Ovary (tissue), 9 donors: Measurements from ENCODE around the gene COQ9. TPM values are rescaled to one million over a fixed set of nuclear protein-coding genes. Genes with fewer than 3 reads are reported as not detected.

Experiments used
- DNase-seq, 5 donors: peaks; one replicate each; pipeline ENCODE4 v3.0.0-alpha.2; 2019 to 2020
- H3K27ac ChIP-seq, 2 donors: fragments of 200-600 bp; one replicate each; pipeline versions ENCODE4 v1.5.1 to v1.8.0; 2019 to 2022
- H3K27me3 ChIP-seq: fragments of 200-600 bp; one replicate; pipeline ENCODE4 v1.8.0; 2022
- H3K36me3 ChIP-seq: fragments of 200-600 bp; sonication (generic); one replicate; pipeline ENCODE4 v1.5.1; 2019
- H3K4me1 ChIP-seq: one replicate; pipeline ENCODE4 v1.8.1; 2013; ENCODE audit warnings: mild to moderate bottlenecking, moderate library complexity; ENCODE audit not compliant: insufficient read depth
- H3K4me3 ChIP-seq: fragments of 200-600 bp; sonication (generic); one replicate; pipeline ENCODE4 v1.5.1; 2017
- H3K9me3 ChIP-seq, 2 donors: fragments of 200-600 bp in 1 of 2; sonication (generic) in 1 of 2; one replicate each; pipeline versions ENCODE4 v1.5.1 to v1.8.1; 2013 to 2019; ENCODE audit warnings: mild to moderate bottlenecking in 1 of 2, moderate library complexity in 1 of 2
- EP300 ChIP-seq: sonication (generic); formaldehyde crosslinking; IDR thresholded peaks from one replicate; pipeline ENCODE4 v1.6.1; 2017; ENCODE audit warnings: antibody characterized with exemption
- POLR2A ChIP-seq: fragments of 450-650 bp; IDR thresholded peaks from one replicate; pipeline ENCODE4 v1.6.1; 2017; ENCODE audit warnings: antibody characterized with exemption, mild to moderate bottlenecking, moderate library complexity
- WGBS, 3 donors: extraction: QIAGEN DNeasy Blood & Tissue Kit in 1 of 3; methylation state at CpG; one replicate each; pipeline versions ENCODE4 v1.1.5 to v1.1.7; 2013 to 2017; 5-methylcytosine and 5-hydroxymethylcytosine counted together
- intact Hi-C, 4 donors: fragments of 100-400 bp; cut with DNase I; formaldehyde crosslinking; loops; one replicate each; pipeline versions ENCODE4 v1.11.0 to v1.15.1; 2022 to 2023
- polyA plus RNA-seq, 2 donors: library from polyadenylated mRNA; stranded (reverse); fragments of 200-250 nt in 1 of 2; fragments of 350-450 nt in 1 of 2; fragmentation: Illumina TruSeq in 1 of 2; extraction: RNeasy Lipid Tissue Mini Kit (QIAGEN cat#74804) in 1 of 2; gene quantifications; one replicate each; pipeline ENCODE4 v1.2.3, GENCODE V29; 2013 to 2014
- total RNA-seq, 7 donors: library from RNA; depleted of rRNA in 2 of 7; stranded (reverse); fragments of >200 nt in 2 of 7; fragmentation: NEBNext Ultra II Directional in 3 of 7; extraction: Animal tissue kit (Norgen Biotek cat#: 25700) in 3 of 7; gene quantifications; one replicate each; pipeline versions ENCODE4 v1.1.0 to v1.2.4, GENCODE V29; 2016 to 2023
- TF ChIP-seq, protein P1 (sequence below), 3 donors: fragments of 450-650 bp in 2 of 3; fragments of 200-600 bp in 1 of 3; IDR thresholded peaks; one replicate each; pipeline versions ENCODE4 v1.5.1 to v1.8.0; 2016 to 2022; ENCODE audit warnings: antibody characterized with exemption in 3 of 3, mild to moderate bottlenecking in 1 of 3
- donor health status: DM: no; HTN: no; CAD: no; lungs with moderate emphysema.
- donor health status: DM: no; HTN: no; CAD: no.
- donor health status: Bipolar disorder and iron deficiency.
- donor health status: DM: yes; HTN: yes; CAD: no.
- donor health status: DM: no; HTN: no; CAD: no.
- donor health status: DM: yes; HTN: yes; CAD: no.

The COQ9 gene
- total and polyA plus RNA-seq, 9 donors: 24.4 to 68.8 (median 30.1) TPM

DNA sequence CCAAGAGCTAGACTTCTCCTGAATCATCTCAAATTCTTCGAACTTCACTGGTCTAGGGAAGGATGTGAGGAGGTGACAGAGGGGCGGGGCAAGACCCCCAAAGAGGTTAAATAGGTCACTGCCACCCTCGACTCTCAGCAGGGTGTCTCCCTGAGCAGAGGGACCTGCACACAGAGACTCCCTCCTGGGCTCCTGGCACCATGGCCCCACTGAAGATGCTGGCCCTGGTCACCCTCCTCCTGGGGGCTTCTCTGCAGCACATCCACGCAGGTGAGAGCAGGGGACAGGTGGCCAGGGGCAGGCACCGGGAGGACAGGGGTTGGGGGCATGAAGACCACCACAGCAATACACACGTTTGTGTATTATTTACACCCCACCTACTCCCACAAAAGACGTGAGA is 33.5 kb upstream of the COQ9 start:
- Histone ChIP-seq H3K27ac (no peak overlapping the region), H3K4me3 (no peak overlapping the region), H3K9me3 (no peaks in the 10 kb centered on the region), H3K36me3 (no peaks in the 10 kb centered on the region), H3K27me3 (no peaks in the 10 kb centered on the region), H3K4me1 (peaks cover 1% of the 10 kb centered on the region)
- 53 to 66% (median 66%) methylated on average over 7 of the region's 7 CpGs for WGBS, 3 donors
- intact Hi-C loops: loop anchor here in 2 of 4 donors (2.0 to 10.0 kb wide), 3 partner anchors 101 to 329 kb away; no protein-coding TSS in a partner anchor
- TF ChIP-seq POLR2A: no peak
- TF ChIP-seq, protein P1, sequence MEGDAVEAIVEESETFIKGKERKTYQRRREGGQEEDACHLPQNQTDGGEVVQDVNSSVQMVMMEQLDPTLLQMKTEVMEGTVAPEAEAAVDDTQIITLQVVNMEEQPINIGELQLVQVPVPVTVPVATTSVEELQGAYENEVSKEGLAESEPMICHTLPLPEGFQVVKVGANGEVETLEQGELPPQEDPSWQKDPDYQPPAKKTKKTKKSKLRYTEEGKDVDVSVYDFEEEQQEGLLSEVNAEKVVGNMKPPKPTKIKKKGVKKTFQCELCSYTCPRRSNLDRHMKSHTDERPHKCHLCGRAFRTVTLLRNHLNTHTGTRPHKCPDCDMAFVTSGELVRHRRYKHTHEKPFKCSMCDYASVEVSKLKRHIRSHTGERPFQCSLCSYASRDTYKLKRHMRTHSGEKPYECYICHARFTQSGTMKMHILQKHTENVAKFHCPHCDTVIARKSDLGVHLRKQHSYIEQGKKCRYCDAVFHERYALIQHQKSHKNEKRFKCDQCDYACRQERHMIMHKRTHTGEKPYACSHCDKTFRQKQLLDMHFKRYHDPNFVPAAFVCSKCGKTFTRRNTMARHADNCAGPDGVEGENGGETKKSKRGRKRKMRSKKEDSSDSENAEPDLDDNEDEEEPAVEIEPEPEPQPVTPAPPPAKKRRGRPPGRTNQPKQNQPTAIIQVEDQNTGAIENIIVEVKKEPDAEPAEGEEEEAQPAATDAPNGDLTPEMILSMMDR (IDR thresholded peaks at IDR 0.05): no peak
- no peak for TF ChIP-seq EP300
- DNase-seq: no peak

DNA sequence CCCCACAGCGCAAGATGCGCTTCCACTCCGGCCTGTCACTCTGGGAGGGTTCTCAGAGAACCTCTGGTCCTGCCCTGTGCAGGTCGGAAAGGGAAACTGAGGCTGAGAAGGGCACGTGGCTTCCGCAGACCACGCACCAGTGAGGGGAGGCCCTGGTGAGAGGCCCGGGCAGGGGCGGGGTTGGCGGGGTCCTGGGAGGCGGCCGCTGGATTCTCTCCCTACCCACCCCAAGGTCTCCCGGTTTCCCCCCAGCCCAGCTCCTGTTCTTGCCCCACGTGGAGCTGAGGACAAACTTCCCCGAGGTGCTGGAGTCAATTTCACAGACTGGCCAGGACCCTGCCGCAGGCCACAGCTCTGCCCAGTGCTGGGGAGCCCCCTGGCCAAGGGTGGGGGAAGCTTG is 31.2 kb upstream of the COQ9 start:
- no peak for DNase-seq
- Histone ChIP-seq H3K9me3 (no peaks in the 10 kb centered on the region), H3K27ac (no peak overlapping the region), H3K36me3 (no peaks in the 10 kb centered on the region), H3K4me1 (peaks cover 1% of the 10 kb centered on the region), H3K27me3 (no peaks in the 10 kb centered on the region), H3K4me3 (no peak overlapping the region)
- intact Hi-C loops: loop anchor here (2.0 to 10.0 kb wide), 4 partner anchors 99 to 331 kb away; no protein-coding TSS in a partner anchor
- 85 to 86% (median 85%) methylated on average over 16 of the region's 16 CpGs for WGBS, 3 donors
- TF ChIP-seq EP300 (no peak), POLR2A (no peak)
- TF ChIP-seq, protein P1 (IDR thresholded peaks at IDR 0.05): no peak

DNA sequence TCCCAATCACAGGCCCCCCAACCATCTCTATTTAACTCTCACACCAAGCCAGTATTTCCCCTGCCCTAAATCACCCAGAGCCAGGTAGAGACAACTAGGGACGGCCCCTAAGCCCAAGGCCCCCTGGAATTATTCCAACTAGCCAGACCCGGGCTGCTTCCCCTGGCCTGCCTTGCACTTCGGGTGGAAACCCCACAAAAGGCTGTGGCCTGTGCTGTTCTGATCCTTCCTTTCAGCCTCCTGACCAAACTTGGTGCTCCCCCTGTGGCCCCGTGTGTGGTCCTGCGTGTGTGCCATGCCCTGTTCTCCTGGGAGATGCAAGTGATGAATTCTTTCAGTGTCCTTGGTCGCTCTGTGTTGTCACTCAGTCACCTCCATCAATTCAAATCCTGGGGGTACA is 27.8 kb upstream of the COQ9 start:
- 71 to 74% (median 73%) methylated on average over 6 of the region's 6 CpGs for WGBS, 3 donors
- intact Hi-C loops: loop anchor here in 3 of 4 donors (2.0 to 10.0 kb wide), 4 partner anchors 95 to 335 kb away; no protein-coding TSS in a partner anchor

DNA sequence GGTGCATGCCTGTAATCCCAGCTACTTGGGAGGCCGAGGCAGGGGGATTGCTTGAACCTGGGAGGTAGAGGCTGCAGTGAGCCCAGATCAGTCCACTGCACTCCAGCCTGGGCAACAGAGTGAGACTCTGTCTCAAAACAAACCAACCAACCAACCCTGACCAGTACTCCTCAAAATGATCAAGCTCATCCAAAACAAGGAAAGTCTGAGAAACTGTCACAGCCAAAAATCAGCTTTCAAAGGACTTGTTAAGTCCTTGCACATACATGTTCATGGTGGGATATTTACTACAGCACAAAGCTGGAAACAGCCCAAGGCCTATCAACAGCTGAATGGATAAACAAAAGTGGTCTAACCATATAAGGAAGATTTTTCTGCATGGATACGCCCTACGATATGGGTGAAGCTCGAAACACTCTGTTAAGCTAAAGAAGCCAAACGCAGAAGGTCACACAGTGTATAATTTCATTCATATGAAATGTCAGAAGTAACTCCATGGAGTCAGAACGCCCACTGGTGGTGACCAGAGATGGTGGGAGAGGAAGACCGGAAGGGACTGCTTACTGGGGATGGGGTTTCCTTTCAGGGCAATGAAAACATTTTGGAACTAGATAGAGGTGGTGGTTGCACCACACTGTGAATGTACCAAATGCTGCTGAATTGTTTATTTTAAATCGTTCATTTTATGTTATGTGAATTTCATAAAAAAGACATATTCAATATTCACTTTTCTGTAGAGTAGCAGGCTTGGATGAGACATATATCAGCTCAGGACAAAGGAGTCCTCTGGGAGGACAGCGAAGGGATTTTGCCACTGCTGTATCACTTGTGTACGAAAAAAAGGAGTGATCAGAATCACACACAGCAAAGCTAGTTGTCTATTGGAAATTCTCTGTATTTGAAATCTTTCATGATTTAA is 25.0 kb upstream of the COQ9 start:
- Histone ChIP-seq H3K4me1 (peaks cover 4% of the 10 kb centered on the region), H3K4me3 (no peak overlapping the region), H3K27me3 (no peaks in the 10 kb centered on the region), H3K27ac (no peak overlapping the region), H3K9me3 (no peaks in the 10 kb centered on the region), H3K36me3 (no peaks in the 10 kb centered on the region)
- WGBS, 3 donors: 20 to 28% (median 23%) methylated on average over 10 of the region's 10 CpGs
- no peak for TF ChIP-seq EP300
- TF ChIP-seq, protein P1 (IDR thresholded peaks at IDR 0.05): peak in 1 of 3 donors; percentile 29
- TF ChIP-seq POLR2A: no peak
- peak; percentile 31 to 64 (median 51) for DNase-seq
- intact Hi-C loops: loop anchor here in 1 of 4 donors (5.0 kb wide), 1 partner anchor 340 kb away; no protein-coding TSS in a partner anchor

More for the DNA sequence above, 27.8 kb upstream of the COQ9 start:
- no peak overlapping the region for H3K27ac ChIP-seq
- DNase-seq: no peak
- H3K4me3 ChIP-seq: no peak overlapping the region
- no peaks in the 10 kb centered on the region for H3K36me3 ChIP-seq
- H3K9me3 ChIP-seq: no peaks in the 10 kb centered on the region
- TF ChIP-seq EP300 (no peak), POLR2A (no peak)
- TF ChIP-seq, protein P1 (IDR thresholded peaks at IDR 0.05): no peak
- H3K4me1 ChIP-seq: peaks cover 5% of the 10 kb centered on the region
- H3K27me3 ChIP-seq: no peaks in the 10 kb centered on the region
